ENCODE results near the gene LYRM2.
A peak's percentile ranks its signal among the peaks of the same experiment; 100 is the strongest.

LYRM2 gene

DNA sequence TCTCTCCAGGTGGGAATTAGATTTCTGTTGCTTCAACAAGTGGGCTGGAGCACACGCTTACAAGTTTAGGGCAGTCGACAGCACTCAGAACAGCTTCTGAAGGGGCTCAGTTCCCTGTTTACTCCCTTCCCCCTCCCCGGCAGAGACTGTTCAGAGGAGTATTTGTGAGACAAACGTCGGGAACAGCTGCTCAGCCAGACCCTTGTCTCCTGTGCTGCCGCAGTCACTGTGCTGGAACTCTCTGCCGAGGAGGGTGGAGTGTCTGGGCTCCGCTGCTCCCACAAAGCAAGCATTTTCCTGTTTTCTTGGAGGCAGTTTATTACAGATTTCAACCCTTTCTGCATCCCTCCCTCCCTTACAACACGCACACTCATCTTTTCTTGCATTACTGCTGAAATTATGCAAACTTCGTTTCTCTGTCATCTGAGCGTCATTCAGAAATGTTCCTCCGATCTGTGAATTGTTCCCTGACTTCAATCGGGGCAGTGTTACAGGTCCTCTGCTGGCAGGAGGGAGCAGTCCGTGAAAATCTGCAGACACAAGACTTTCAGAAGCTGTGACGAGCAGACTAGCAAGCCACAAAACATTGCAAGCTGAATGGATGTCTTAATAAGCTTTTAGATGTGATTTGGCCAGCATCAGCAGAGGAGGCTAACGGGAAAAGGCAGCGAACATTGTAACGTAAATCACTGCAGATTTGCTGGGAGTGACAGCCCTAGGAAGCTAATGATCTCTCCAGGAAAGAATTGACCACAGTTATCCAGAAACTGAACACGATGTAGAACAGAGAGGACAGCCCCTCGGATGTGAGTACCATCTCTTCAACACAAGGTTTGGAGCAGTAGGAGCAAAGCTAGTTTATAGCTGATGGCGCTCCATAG, 76.2 kb downstream of the LYRM2 start:
- DNase-seq, result peak in 43 of 56 donors; percentile 4 to 80 (median 39)

DNA sequence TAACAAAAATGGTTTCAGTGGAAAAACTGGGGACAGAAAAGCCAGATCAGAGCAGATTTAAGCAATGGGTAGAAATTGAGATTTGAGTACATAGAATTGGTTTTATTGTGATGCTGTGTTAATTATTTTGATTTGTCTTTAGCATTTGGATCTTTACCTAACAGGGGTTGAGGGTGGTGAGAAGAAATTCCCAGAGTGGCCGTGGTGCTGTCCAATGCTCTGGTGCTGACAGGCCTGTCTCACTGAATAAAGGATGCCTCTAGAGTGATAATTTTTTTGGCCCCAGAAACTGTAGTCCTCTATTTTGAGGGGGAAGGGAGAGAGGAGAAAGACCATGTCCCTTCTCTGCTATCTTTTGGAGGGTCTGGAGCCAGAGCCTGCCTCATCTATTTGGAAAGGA, 79.1 kb downstream of the LYRM2 start:
- no peak for DNase-seq

DNA sequence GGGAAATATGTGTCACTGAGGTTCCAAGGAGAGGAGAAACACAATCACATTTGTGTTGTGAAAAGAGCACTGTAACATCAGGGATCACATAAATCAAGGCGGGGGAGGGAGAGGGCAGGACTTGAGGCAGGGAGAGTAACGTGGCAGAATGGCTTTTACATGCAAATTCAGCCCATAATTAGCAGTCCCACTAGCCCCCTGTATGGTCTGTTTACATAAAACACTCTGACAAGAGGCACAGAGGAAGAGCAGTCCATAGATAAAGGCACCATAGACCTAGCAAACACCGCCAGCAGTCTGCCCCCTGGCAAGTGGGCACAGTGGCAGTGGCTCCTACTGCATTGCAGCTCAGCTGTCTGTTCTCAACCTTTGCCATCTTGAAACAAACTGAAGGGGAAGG, 82.7 kb downstream of the LYRM2 start:
- no peak for DNase-seq

DNA sequence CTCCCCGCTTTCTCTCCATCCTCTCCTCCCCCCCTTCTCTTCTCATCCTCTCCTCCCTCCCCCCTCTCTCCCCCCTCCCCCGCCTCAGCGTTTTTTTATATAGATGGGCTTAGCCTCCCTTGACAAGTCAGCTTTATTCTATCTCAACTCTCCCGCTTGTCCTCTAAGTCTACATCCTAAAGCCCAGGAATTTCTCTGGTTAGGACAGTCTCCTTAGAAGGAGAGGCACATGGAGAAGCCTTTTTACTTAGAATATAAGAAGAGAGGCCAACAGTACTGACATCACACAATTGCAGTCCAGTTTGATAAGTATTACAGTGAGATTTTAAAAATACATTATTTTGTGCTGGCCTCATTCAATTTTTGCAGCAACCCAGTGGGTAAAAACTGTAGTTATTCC, 83.5 kb downstream of the LYRM2 start:
- no peak for DNase-seq

DNA sequence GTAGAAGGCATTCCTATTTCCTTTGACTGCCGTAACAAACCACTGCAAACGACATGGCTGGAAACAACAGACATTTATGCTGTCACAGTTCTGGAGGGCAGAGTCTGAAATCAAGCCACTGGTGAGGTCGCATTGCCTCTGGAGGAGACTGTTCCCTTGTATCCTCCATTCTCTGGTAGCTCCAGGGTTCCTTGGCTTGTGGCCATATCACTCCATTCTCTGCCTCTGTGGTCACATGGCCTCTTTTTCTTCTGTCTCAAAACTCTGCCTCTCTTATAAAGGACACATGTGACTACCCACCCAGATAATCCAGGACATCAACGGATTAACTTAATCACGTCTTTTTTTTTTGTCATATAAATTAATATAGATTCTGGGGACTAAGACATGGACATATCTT, 84.4 kb downstream of the LYRM2 start:
- DNase-seq, result no peak

DNA sequence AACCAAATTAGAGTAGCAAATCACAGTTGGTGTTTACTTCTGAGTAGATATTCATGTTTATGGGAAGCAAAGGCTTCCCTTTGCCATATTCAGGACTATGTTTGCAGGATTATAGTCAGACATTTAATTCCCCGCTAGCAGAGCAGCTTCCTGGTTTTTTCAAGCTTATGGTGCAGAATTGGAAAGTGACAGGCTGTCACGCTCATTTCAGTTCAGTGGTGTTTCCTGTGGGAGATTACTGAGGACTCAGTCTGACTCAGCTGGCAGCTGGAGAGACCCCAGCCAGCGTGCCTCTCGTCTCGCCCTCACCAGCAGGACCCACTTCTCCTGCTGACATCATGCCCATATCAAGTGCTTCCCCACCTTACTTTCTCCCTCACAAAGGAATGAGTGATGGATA, 85.1 kb downstream of the LYRM2 start:
- no peak for DNase-seq

DNA sequence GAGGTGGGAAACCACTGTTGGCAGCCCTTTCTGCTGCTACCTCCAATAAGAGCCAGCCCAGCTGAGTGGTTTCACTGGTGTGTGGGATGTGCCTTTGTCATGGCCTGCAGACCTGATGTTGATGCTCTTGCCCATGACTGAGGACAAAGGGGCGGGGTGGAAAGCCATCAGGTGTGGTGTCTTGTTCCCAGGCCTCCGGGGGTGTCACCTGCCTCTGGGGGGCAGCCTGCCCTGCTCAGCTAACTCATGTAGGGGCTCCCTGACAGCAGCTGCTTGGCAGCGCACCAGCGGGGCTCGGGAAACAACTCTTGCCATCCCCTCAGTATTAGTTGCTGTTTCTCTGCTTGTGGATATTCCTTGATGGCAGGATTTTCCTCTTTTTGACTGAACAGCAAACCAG, 91.3 kb downstream of the LYRM2 start:
- DNase-seq, result no peak

DNA sequence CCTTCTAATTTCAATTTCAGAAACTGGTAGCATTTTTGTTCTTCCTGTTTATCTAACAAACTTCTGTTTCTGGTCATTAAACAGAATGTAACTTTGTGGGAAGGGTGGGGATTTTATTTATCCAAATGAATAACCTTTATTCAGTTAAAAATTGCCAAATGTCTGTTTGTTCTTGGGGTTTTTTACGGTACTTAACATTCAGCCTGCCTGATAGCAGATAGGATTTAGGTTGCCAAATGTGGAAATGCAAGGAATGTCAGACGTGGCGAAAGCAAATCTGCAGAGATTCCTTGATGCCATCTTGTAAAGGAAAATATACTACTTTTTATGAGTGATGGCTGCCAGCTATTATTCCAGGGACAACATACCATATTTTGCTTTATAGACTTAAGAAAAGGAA, 95.7 kb downstream of the LYRM2 start:
- no peak for DNase-seq

DNA sequence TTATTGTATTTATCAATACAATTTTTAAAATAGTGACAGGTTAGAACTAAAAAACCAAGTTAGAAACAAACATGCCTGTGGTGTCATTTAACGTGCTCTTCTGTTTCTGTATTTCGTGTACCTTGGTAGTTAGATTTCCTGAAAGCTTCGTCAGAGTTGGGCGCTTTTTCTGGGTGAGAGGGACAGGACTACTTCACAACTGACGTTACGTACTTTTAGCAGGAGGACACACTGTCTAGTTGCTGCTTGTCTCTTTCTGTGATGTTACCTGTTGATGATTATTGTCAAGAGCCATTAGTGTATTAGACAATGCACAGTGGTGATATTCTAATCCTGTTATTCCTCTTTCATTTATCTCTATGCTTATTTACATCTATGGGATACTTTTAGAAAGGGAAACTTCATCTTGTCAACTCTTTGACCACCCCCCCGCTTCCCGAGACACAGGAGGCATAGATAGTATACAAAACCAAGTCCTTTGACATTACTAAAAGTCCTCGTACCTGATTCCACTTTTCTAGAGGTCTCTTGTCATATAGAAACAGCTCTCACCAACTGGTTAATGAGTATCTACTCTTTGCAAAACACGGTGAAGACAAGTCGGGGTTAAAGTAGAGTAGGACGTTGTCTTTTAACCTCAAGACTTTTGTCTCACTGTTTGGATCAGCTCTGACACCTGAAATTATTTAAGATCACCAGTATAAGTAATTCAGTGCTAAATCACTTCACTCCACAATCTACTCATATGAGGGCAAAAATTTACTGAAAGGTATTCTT, 96.3 kb downstream of the LYRM2 start:
- no peak for DNase-seq

DNA sequence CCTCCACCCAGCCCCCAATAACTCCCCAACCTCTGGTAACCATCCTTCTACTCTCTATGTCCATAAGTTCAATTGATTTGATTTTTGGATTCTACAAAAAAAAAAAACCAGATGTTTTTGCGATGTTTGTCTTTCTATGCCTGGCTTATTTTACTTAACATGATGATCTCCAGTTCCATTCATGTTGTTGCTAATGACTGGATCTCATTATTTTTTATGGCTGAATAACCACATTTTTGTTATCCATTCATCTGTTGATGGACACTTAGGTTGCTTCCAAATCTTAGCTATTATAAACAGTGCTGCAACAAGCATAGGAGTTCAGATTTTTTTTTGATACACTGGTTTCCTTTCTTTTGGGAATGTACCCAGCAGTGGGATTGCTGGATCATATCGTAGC, 98.8 kb downstream of the LYRM2 start:
- no peak for DNase-seq

DNA sequence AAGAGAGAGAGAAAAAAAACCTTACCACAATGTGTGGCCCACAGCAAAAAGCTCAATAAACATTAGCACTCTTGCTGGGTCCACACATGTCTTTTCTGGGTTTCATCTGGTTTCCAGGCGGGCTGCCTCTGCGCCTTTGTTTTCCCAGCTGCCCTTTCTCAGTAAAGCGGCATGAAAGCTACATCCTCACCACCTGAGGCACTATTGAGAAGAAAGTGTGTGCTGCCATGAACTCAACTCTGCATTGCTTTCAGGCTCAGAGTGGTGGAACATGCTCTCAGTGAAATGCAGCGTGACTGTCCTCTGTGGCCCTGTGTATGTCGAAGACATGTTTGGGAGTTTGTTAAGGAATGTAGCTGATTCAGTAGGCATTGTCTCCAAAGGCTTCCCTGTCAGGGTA, 102.3 kb downstream of the LYRM2 start:
- no peak for DNase-seq

DNA sequence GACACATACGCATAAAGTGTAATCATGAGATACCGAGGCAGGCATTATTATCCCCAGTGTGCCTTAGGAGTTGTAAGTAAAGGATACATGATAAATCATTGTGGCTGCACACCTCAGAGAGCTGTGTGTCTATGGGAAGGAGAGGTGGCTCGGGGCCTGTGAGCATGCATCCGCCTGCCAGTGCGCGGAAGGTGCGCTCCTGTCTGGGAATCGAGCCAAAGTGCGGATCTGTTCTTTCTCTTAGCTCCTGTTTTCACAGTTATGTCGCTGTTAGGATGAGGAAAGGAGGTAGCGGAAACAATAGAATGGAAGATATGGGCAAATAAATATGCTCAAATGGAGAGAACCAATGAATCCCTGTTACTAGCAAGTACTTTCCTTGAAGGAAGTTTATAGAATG, 107.6 kb downstream of the LYRM2 start:
- no peak for DNase-seq

DNA sequence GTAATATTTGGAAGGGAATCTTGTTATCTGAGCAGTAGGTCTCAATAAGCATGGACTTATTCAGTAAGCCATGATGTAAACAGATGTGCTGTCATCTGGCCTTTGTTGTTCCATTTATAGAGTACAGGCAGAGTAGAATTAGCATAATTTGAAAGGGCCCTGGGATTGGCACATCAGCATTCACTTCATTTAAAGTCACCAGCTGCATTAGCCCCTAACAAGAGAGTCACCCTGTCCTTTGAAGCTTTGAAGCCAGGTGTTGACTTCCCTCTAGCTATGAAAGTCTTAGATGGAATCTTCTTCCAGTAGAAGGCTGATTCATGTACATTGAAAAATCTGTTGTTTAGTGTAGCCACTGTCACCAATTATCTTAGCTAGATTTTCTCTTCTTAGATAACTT, 109.7 kb downstream of the LYRM2 start:
- no peak for DNase-seq

DNA sequence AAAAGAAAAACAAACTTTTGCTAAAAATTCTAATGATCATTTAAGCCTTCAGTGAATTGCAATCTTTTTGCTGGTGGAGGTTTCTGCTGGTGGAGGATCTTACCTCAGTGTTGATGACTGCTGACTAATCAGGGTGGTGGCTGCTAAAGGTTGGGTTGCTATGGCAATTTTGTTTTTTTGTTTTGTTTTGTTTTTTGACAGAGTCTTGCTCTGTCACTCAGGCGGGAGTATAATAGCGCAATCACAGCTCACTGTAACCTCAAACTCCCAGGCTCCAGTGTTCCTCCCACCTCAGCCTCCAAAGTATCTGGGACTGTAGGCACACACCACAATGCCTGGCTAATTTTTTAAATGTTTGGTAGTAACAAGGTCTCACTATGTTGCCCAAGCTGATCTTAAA, 110.9 kb downstream of the LYRM2 start:
- DNase-seq, result no peak

DNA sequence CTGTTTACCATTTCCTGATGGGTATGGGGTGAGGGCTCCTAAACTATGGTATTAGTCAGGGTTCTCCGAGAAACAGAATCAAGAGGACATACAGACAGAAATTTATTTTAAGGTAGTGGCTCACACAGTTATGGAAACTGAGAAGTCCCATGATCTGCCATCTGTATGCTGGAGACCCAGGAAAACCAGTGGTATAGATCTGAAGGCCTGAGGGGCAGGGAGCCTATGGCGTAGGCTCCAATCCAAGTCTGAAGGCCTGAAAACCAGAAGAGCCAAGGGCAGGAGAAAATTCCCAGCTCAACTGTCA, 112.0 kb downstream of the LYRM2 start:
- no peak for DNase-seq

DNA sequence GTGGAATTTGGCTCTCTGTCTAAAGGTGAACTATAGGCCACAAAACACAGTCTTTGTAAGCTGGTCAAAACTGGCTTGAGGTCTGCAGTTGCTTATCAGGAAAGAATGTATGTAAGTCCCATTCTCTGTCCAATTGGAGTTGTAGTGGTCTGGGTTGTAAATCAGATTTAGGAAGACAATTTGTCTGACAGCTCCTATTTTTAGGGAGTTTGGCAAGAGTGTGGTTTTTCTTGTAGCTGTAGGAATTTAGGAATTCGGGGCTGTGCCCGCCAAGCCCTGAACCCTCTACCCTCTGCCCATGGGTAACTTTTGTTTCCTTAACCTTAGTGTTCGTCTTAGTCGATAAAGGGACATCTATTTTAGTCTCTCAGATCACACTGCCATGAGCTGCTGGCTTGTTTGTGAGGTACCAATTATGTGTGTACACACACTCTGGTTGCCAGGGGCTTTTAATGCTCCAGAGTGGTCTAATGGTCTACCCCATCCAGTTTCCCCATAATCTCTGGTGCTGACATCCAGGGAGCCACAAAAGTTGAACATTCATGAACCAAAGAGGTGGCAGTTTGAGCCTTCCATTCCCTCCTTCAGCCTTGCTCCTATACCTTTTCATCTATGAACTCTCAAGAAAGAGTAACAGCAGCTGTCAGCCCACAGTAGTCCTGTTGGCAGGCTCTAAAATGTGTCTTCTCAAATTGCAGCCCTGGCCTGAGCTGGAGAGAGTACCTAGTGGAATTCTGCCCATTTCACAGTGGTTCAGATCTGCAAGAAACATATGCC, 112.6 kb downstream of the LYRM2 start:
- no peak for DNase-seq

DNA sequence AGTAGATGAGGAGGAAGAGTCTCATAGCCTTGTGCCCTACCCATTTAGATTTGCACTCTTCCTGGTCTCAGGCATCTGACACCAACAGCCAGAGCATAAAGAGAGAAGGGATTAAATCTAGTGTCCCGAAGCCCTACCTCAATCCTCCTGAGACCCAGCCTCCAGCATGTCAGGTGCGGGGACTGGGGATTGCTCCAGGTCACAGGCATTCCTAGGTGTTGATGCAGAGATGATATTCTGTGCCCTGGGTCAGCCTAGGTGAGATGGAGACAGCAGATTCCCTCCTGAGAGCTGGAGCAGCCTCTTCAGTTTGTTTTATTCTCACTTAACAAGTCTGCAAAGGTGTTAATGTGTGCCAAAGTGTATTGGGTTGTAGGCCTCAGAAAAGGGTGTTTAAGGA, 115.8 kb downstream of the LYRM2 start:
- no peak for DNase-seq

DNA sequence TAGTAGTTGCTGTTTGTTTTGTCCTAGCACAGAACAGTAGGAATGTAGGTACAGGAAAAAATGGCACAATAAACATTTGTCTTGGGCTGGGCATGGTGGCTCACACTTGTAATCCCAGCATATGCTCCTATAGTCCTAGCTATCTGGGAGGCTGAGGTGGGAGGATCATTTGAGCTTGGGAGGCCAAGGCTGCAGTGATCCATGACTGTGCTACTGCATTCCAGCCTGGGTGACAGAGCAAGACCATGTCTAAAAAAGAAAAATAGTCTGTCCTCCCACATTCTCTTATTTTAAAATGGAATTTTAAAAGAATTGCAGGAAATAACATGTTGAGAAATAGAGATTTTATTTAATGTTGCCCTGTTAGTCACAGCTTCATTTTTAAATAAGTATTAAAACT, 117.8 kb downstream of the LYRM2 start:
- no peak for DNase-seq

DNA sequence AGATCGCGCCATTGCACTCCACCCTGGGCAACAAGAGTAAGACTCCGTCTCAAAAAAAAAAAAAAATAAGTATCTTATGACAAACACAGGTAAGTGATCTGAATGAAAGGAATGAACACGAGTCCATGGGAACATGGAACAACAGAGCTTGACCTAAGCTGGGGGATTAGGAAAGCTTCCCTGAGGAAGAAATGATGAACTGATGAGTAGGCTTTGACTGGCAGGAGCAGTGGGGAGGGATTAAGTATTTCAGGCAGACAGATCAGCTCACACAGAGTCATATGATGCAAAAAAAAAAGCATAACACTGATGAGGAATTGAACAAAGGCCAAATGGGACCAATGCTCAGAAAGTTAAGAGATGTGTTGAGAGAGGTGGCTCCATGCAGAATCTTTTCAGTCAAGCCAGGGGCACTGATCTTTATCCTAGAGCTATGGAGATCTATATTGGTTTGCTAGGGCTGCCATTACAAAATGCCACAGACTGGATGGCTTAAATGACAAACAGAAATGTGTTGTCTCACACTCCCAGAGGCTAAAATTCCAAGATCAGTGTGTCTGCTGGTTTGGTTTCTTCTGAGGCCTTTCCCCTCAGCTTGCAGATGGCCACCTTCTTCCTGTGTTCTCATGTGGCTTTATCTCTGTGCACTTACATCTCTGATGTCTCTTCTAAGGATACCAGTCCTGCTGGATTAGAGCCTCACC, 120.0 kb downstream of the LYRM2 start:
- DNase-seq, result no peak
